Activated CD8-positive, alpha-beta memory T cell treated with anti-CD3 and anti-CD28 coated beads, Interleukin-2, amount 10 ng/mL, durations not matched to agents 7 days and 5 days (primary cell): ENCODE measurements around the gene EDDM3A. TPM values are rescaled to one million over a fixed set of nuclear protein-coding genes. Genes with fewer than 3 reads are reported as not detected.
"Not testable (repeated sequence)": the region's sequence is repeated elsewhere in the genome, so short reads cannot be mapped to it uniquely, and the experiment has no call there.

Experiments
- ATAC-seq: fragments of 150-1000 bp; cut with Tn5 transposase; one replicate; pipeline ENCODE4 v1.10.0; 2021; ENCODE audit warnings: moderate library complexity
- CTCF ChIA-PET: fragments of 350-600 bp; sonication (Branson Sonifier 250); formaldehyde crosslinking; loops from one replicate; lab custom pipeline; 2021; ENCODE audit warnings: antibody characterized with exemption; lab: Charles Lee
- DNase-seq: peaks from one replicate; pipeline ENCODE4 v3.0.0-alpha.2; 2020
- H3K27ac Mint-ChIP-seq: one replicate; pipeline ENCODE4 v1.8.0; 2021; ENCODE audit warnings: mild to moderate bottlenecking, mixed read lengths
- H3K27me3 Mint-ChIP-seq: one replicate; pipeline ENCODE4 v1.8.0; 2021; ENCODE audit warnings: mixed read lengths
- H3K36me3 Mint-ChIP-seq: one replicate; pipeline ENCODE4 v1.8.0; 2021; ENCODE audit warnings: mild to moderate bottlenecking, mixed read lengths
- H3K4me1 Mint-ChIP-seq: one replicate; pipeline ENCODE4 v1.8.0; 2021; ENCODE audit warnings: mixed read lengths
- H3K4me3 Mint-ChIP-seq: one replicate; pipeline ENCODE4 v1.8.0; 2021; ENCODE audit warnings: mild to moderate bottlenecking, moderate library complexity, mixed read lengths
- H3K9me3 Mint-ChIP-seq: one replicate; pipeline ENCODE4 v1.8.0; 2022; ENCODE audit warnings: low read depth, mixed read lengths
- total RNA-seq, 2 experiments: library from RNA; stranded (reverse); gene quantifications; one replicate each; pipeline ENCODE4 v1.2.3, GENCODE V29; 2021

EDDM3A gene
- total RNA-seq, 2 experiments from 2014 or later: not detected

- ATAC-seq (no peak), DNase-seq (no peak)
- CTCF ChIA-PET: interaction anchor here (1.8 kb wide), 1 partner anchor 23 kb away, joined by 3 read pairs; no protein-coding TSS in a partner anchor
- H3K27ac Mint-ChIP-seq: no peak overlapping the region
- no peak overlapping the region for H3K4me3 Mint-ChIP-seq
- H3K36me3 Mint-ChIP-seq: no peaks in the 10 kb centered on the region
- H3K9me3 Mint-ChIP-seq: no peaks in the 10 kb centered on the region
- H3K27me3 Mint-ChIP-seq: peaks cover 26% of the 10 kb centered on the region
- peaks cover under 1% of the 10 kb centered on the region for H3K4me1 Mint-ChIP-seq
Measured at GRCh38 chr14:20714593-20715250, 31.0 kb upstream of the EDDM3A start.

- Mint-ChIP-seq H3K27ac (no peak overlapping the region), H3K4me1 (peaks cover 3% of the 10 kb centered on the region), H3K9me3 (no peaks in the 10 kb centered on the region), H3K27me3 (peaks cover 51% of the 10 kb centered on the region), H3K36me3 (no peaks in the 10 kb centered on the region), H3K4me3 (no peak overlapping the region)
- CTCF ChIA-PET: interaction anchor here (0.7 to 1.8 kb wide), 2 partner anchors 15 to 153 kb away, joined by 3 to 4 read pairs; no protein-coding TSS in a partner anchor
- DNase-seq (no peak), ATAC-seq (no peak)
Measured at GRCh38 chr14:20719777-20720176, 25.9 kb upstream of the EDDM3A start.

GRCh38 chr14:20720741-20721140 lies 24.9 kb upstream of the EDDM3A start:
- ATAC-seq: no peak
- no peaks in the 10 kb centered on the region for H3K36me3 Mint-ChIP-seq
- CTCF ChIA-PET: no interaction called here

GRCh38 chr14:20722016-20722415 lies 23.7 kb upstream of the EDDM3A start:
- CTCF ChIA-PET: no interaction called here
- Mint-ChIP-seq H3K9me3 (no peaks in the 10 kb centered on the region), H3K36me3 (no peaks in the 10 kb centered on the region), H3K27me3 (peaks cover 55% of the 10 kb centered on the region), H3K4me1 (peaks cover 3% of the 10 kb centered on the region), H3K4me3 (no peak overlapping the region), H3K27ac (no peak overlapping the region)
- DNase-seq (no peak), ATAC-seq (no peak)

More at GRCh38 chr14:20720741-20721140, 24.9 kb upstream of the EDDM3A start:
- no peaks in the 10 kb centered on the region for H3K9me3 Mint-ChIP-seq
- peaks cover 3% of the 10 kb centered on the region for H3K4me1 Mint-ChIP-seq
- H3K4me3 Mint-ChIP-seq: no peak overlapping the region
- H3K27me3 Mint-ChIP-seq: peaks cover 56% of the 10 kb centered on the region
- no peak for DNase-seq
- no peak overlapping the region for H3K27ac Mint-ChIP-seq

- H3K27me3 Mint-ChIP-seq: peaks cover 57% of the 10 kb centered on the region
- ATAC-seq: peak; percentile 39
Measured at GRCh38 chr14:20723488-20723887, 22.2 kb upstream of the EDDM3A start.

GRCh38 chr14:20726121-20726520 lies 19.6 kb upstream of the EDDM3A start:
- H3K9me3 Mint-ChIP-seq, H3K36me3 Mint-ChIP-seq, CTCF ChIA-PET, H3K27ac Mint-ChIP-seq, DNase-seq, ATAC-seq, H3K4me3 Mint-ChIP-seq, H3K4me1 Mint-ChIP-seq: not testable (repeated sequence)
- H3K27me3 Mint-ChIP-seq: peaks cover 51% of the 10 kb centered on the region

More at GRCh38 chr14:20723488-20723887, 22.2 kb upstream of the EDDM3A start:
- Mint-ChIP-seq H3K36me3 (no peaks in the 10 kb centered on the region), H3K4me1 (peaks cover 3% of the 10 kb centered on the region), H3K4me3 (no peak overlapping the region), H3K27ac (no peak overlapping the region), H3K9me3 (no peaks in the 10 kb centered on the region)
- no peak for DNase-seq
- CTCF ChIA-PET: no interaction called here

GRCh38 chr14:20726531-20726930 lies 19.2 kb upstream of the EDDM3A start:
- no peaks in the 10 kb centered on the region for H3K4me1 Mint-ChIP-seq
- no peaks in the 10 kb centered on the region for H3K36me3 Mint-ChIP-seq
- ATAC-seq (no peak), DNase-seq (no peak)
- H3K4me3 Mint-ChIP-seq: no peak overlapping the region
- peaks cover 50% of the 10 kb centered on the region for H3K27me3 Mint-ChIP-seq
- CTCF ChIA-PET: no interaction called here
- H3K9me3 Mint-ChIP-seq: no peaks in the 10 kb centered on the region
- no peak overlapping the region for H3K27ac Mint-ChIP-seq

- DNase-seq (no peak), ATAC-seq (no peak)
- H3K27me3 Mint-ChIP-seq: peaks cover 24% of the 10 kb centered on the region
- CTCF ChIA-PET: interaction anchor here (0.8 kb wide), 1 partner anchor 143 kb away, joined by 3 read pairs; no protein-coding TSS in a partner anchor
- H3K9me3 Mint-ChIP-seq: no peaks in the 10 kb centered on the region
- H3K4me3 Mint-ChIP-seq: no peak overlapping the region
- H3K27ac Mint-ChIP-seq: no peak overlapping the region
- H3K4me1 Mint-ChIP-seq: no peaks in the 10 kb centered on the region
- H3K36me3 Mint-ChIP-seq: no peaks in the 10 kb centered on the region
Measured at GRCh38 chr14:20730891-20731290, 14.8 kb upstream of the EDDM3A start.

GRCh38 chr14:20732477-20732876 lies 13.2 kb upstream of the EDDM3A start:
- Mint-ChIP-seq H3K27me3 (peaks cover 15% of the 10 kb centered on the region), H3K9me3 (no peaks in the 10 kb centered on the region), H3K4me1 (no peaks in the 10 kb centered on the region), H3K4me3 (no peak overlapping the region), H3K36me3 (no peaks in the 10 kb centered on the region), H3K27ac (no peak overlapping the region)
- CTCF ChIA-PET: interaction anchor here (0.6 kb wide), 1 partner anchor 21 kb away, joined by 4 read pairs; no protein-coding TSS in a partner anchor
- ATAC-seq (no peak), DNase-seq (no peak)

GRCh38 chr14:20732979-20733635 lies 12.6 kb upstream of the EDDM3A start:
- ATAC-seq: no peak

GRCh38 chr14:20733684-20734429 lies 11.8 kb upstream of the EDDM3A start:
- CTCF ChIA-PET: no interaction called here
- Mint-ChIP-seq H3K27ac (no peak overlapping the region), H3K9me3 (no peaks in the 10 kb centered on the region)

More at GRCh38 chr14:20732979-20733635, 12.6 kb upstream of the EDDM3A start:
- CTCF ChIA-PET: no interaction called here
- H3K9me3 Mint-ChIP-seq: no peaks in the 10 kb centered on the region
- no peak overlapping the region for H3K27ac Mint-ChIP-seq
- peaks cover 10% of the 10 kb centered on the region for H3K27me3 Mint-ChIP-seq
- no peaks in the 10 kb centered on the region for H3K36me3 Mint-ChIP-seq
- H3K4me3 Mint-ChIP-seq: no peak overlapping the region
- no peaks in the 10 kb centered on the region for H3K4me1 Mint-ChIP-seq
- DNase-seq: no peak

GRCh38 chr14:20734430-20734806 lies 11.3 kb upstream of the EDDM3A start:
- Mint-ChIP-seq H3K4me1 (no peaks in the 10 kb centered on the region), H3K36me3 (no peaks in the 10 kb centered on the region), H3K27ac (no peak overlapping the region), H3K9me3 (no peaks in the 10 kb centered on the region), H3K27me3 (peaks cover 14% of the 10 kb centered on the region), H3K4me3 (no peak overlapping the region)
- CTCF ChIA-PET: interaction anchor here (0.8 kb wide), 1 partner anchor 15 kb away, joined by 3 read pairs; no protein-coding TSS in a partner anchor
- ATAC-seq: no peak
- DNase-seq: no peak

More at GRCh38 chr14:20733684-20734429, 11.8 kb upstream of the EDDM3A start:
- H3K36me3 Mint-ChIP-seq: no peaks in the 10 kb centered on the region
- ATAC-seq (no peak), DNase-seq (no peak)
- H3K4me1 Mint-ChIP-seq: no peaks in the 10 kb centered on the region
- H3K4me3 Mint-ChIP-seq: no peak overlapping the region
- peaks cover 13% of the 10 kb centered on the region for H3K27me3 Mint-ChIP-seq

GRCh38 chr14:20738292-20738691 lies 7.4 kb upstream of the EDDM3A start:
- DNase-seq, H3K9me3 Mint-ChIP-seq, H3K36me3 Mint-ChIP-seq, H3K27ac Mint-ChIP-seq, H3K4me1 Mint-ChIP-seq, H3K4me3 Mint-ChIP-seq, ATAC-seq: not testable (repeated sequence)
- CTCF ChIA-PET: interaction anchor here (1.0 to 1.6 kb wide), 2 partner anchors 9 to 20 kb away, joined by 4 read pairs; no protein-coding TSS in a partner anchor
- H3K27me3 Mint-ChIP-seq: peaks cover 21% of the 10 kb centered on the region
